AML-193 (cell line): ENCODE data around the gene HEATR9.
A peak's percentile ranks its signal among the peaks of the same experiment; 100 is the strongest.

Source experiments
- DNase-seq, 2 experiments: peaks; one replicate each; lab custom pipeline; 2025; lab: John Stamatoyannopoulos, UW

The HEATR9 gene

DNA sequence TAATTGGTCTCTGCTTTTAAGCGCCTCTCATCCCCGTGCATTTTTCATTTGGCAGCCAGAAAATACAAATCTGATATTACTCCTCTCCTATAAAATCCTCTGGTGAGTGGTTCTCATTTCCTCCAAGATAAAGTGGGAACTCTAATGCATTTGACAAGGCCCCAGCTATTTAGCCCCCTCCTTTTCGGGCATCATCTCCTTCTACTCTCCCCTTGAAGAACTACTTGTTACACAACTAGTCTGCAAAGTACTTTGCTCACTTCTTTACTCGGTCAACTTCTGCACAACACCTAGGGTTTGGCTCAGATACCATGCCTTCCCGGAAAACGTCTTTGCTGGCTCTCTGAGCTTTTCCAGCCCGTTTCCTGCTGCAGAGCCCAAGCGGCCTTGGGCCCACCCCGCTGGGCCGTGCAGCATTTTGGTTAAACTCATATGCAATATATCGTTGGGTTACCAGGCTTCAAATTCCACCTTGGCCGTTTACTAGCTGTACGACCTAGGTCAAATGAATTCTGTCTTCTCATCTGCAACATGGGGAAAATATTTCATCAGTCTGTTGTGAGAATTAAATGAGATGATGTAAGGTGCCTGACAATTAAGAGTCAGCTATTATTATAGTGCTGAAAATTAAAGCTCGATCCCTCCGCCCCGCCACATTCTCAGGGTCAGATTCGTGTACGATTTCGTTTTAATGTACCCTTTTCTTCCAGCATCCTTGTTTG is 60.3 kb downstream of the HEATR9 start:
- DNase-seq: peak in 1 of 2 experiments; percentile 85

DNA sequence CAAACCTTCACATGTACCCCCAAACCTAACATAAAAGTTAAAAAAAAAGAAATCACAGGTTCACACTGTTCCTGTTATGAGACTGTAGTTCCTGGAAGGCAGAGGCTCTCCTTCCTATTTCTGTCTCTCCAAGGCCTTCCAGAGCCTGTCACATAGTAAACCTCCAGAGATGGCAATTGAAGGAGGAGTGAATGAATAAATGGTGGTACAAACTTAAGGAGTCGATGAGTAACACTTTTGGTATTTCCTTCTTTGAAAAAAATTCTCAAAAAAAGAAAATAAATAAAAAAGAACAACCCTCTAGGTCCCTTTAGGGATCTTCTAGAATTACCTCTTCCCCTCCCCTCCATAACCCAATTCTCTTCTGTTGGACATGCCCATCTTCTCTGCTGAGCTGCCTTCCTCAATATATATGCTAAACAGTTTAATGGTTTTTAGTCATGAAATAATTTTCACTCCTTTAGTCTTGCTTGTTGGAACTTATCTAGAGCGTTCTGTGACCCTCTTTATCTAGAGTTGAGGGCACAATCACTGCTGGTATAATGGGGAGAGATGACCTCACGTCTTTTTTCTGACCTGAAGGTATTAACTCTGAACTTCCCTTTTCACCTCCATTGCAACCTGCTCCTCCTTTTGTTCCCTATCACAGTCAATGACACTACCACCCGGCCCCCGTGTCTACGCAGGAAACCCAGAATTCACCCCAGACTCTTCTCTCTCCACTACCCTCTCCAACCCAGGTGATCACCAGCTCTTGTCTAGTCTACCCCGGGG is 61.1 kb downstream of the HEATR9 start:
- no peak for DNase-seq
